Adrenal gland (tissue), 5 donors: ENCODE data around the gene SLC9A9.

Experiments
- CTCF ChIP-seq, 6 experiments: fragments of 450-650 bp in 4 of 6; fragments of 200-600 bp in 2 of 6; sonication (generic) in 1 of 6; IDR thresholded peaks; 1 replicate in 5 of 6; 2 replicates in 1 of 6; pipeline versions ENCODE4 v1.5.1 to v1.8.0; 2016 to 2021; ENCODE audit warnings: antibody characterized with exemption in 6 of 6, mild to moderate bottlenecking in 2 of 6, moderate library complexity in 1 of 6
- POLR2A ChIP-seq, 2 donors: fragments of 450-650 bp; IDR thresholded peaks; one replicate each; pipeline ENCODE4 v1.6.1; 2017; ENCODE audit warnings: antibody characterized with exemption in 2 of 2, mild to moderate bottlenecking in 2 of 2, moderate library complexity in 1 of 2
- donor health status: DM: no; HTN: no; CAD: no.

- TF ChIP-seq POLR2A (IDR thresholded peaks at IDR 0.05) (no peak), CTCF (IDR thresholded peaks at IDR 0.05) (no peak)
These were observed 196.2 kb downstream of the SLC9A9 start for GRCh38 chr3:143652118-143652517.
